IPS-18a (cell line): ENCODE results near the gene PCCA.

Experiments used
- H3K27ac ChIP-seq: one replicate; pipeline ENCODE4 v1.5.1; 2013; ENCODE audit warnings: low read length
- H3K27me3 ChIP-seq: one replicate; pipeline ENCODE4 v1.6.1; 2013; ENCODE audit warnings: mild to moderate bottlenecking, low read length; ENCODE audit not compliant: control insufficient read depth, insufficient read depth
- H3K36me3 ChIP-seq: one replicate; pipeline ENCODE4 v1.6.1; 2013; ENCODE audit warnings: low read depth, low read length; ENCODE audit not compliant: control insufficient read depth
- H3K4me1 ChIP-seq: one replicate; pipeline ENCODE4 v1.6.1; 2013; ENCODE audit warnings: low read depth, low read length; ENCODE audit not compliant: control insufficient read depth
- H3K4me3 ChIP-seq: one replicate; pipeline ENCODE4 v1.5.1; 2013; ENCODE audit warnings: low read length
- H3K9ac ChIP-seq: one replicate; pipeline ENCODE4 v1.6.1; 2013; ENCODE audit warnings: mild to moderate bottlenecking, low read length, moderate library complexity
- H3K9me3 ChIP-seq: one replicate; pipeline ENCODE4 v1.6.1; 2013; ENCODE audit warnings: low read depth, low read length; ENCODE audit not compliant: control insufficient read depth

PCCA gene

GRCh38 chr13:100440751-100441425 is 352.0 kb downstream of the PCCA start:
- no peak overlapping the region for H3K4me3 ChIP-seq
- no peaks in the 10 kb centered on the region for H3K36me3 ChIP-seq
- no peaks in the 10 kb centered on the region for H3K9me3 ChIP-seq
- peak overlapping the region; percentile 25 for H3K9ac ChIP-seq
- H3K27me3 ChIP-seq, result no peaks in the 10 kb centered on the region
- peaks cover 28% of the 10 kb centered on the region for H3K4me1 ChIP-seq
- peak overlapping the region; percentile 67 for H3K27ac ChIP-seq

- H3K27ac ChIP-seq, result no peak overlapping the region
- peaks cover 28% of the 10 kb centered on the region for H3K4me1 ChIP-seq
- no peak overlapping the region for H3K4me3 ChIP-seq
- no peaks in the 10 kb centered on the region for H3K27me3 ChIP-seq
- no peak overlapping the region for H3K9ac ChIP-seq
- no peaks in the 10 kb centered on the region for H3K9me3 ChIP-seq
- no peaks in the 10 kb centered on the region for H3K36me3 ChIP-seq
Observed at GRCh38 chr13:100442095-100442832, 353.4 kb downstream of the PCCA start.

GRCh38 chr13:100443278-100443997 is 354.5 kb downstream of the PCCA start:
- Histone ChIP-seq H3K9me3 (no peaks in the 10 kb centered on the region), H3K36me3 (no peaks in the 10 kb centered on the region), H3K4me1 (peaks cover 24% of the 10 kb centered on the region), H3K27ac (no peak overlapping the region), H3K4me3 (no peak overlapping the region), H3K27me3 (no peaks in the 10 kb centered on the region), H3K9ac (no peak overlapping the region)

- Histone ChIP-seq H3K9me3 (no peaks in the 10 kb centered on the region), H3K9ac (no peak overlapping the region), H3K27ac (no peak overlapping the region), H3K36me3 (no peaks in the 10 kb centered on the region), H3K27me3 (no peaks in the 10 kb centered on the region), H3K4me1 (peaks cover 19% of the 10 kb centered on the region), H3K4me3 (no peak overlapping the region)
Observed at GRCh38 chr13:100443998-100444328, 355.1 kb downstream of the PCCA start.

- Histone ChIP-seq H3K4me3 (no peak overlapping the region), H3K4me1 (no peaks in the 10 kb centered on the region), H3K27ac (no peak overlapping the region), H3K9ac (no peak overlapping the region), H3K9me3 (no peaks in the 10 kb centered on the region), H3K36me3 (no peaks in the 10 kb centered on the region), H3K27me3 (no peaks in the 10 kb centered on the region)
Observed at GRCh38 chr13:100447831-100448230, 358.9 kb downstream of the PCCA start.

- H3K9ac ChIP-seq, result no peak overlapping the region
- H3K27ac ChIP-seq, result no peak overlapping the region
- no peaks in the 10 kb centered on the region for H3K36me3 ChIP-seq
- H3K4me1 ChIP-seq, result no peaks in the 10 kb centered on the region
- no peaks in the 10 kb centered on the region for H3K9me3 ChIP-seq
- H3K4me3 ChIP-seq, result no peak overlapping the region
- no peaks in the 10 kb centered on the region for H3K27me3 ChIP-seq
Observed at GRCh38 chr13:100451923-100452322, 363.0 kb downstream of the PCCA start.

GRCh38 chr13:100454876-100455275 is 366.0 kb downstream of the PCCA start:
- Histone ChIP-seq H3K9me3 (no peaks in the 10 kb centered on the region), H3K9ac (no peak overlapping the region), H3K4me1 (no peaks in the 10 kb centered on the region), H3K27ac (no peak overlapping the region), H3K27me3 (no peaks in the 10 kb centered on the region), H3K4me3 (no peak overlapping the region), H3K36me3 (no peaks in the 10 kb centered on the region)

GRCh38 chr13:100458673-100459072 is 369.8 kb downstream of the PCCA start:
- no peaks in the 10 kb centered on the region for H3K9me3 ChIP-seq
- H3K4me3 ChIP-seq, result no peak overlapping the region
- H3K36me3 ChIP-seq, result no peaks in the 10 kb centered on the region
- H3K27ac ChIP-seq, result no peak overlapping the region
- H3K27me3 ChIP-seq, result no peaks in the 10 kb centered on the region
- H3K4me1 ChIP-seq, result peaks cover 17% of the 10 kb centered on the region
- H3K9ac ChIP-seq, result no peak overlapping the region

- Histone ChIP-seq H3K4me3 (no peak overlapping the region), H3K36me3 (no peaks in the 10 kb centered on the region), H3K9ac (no peak overlapping the region), H3K4me1 (peaks cover 17% of the 10 kb centered on the region), H3K27me3 (no peaks in the 10 kb centered on the region), H3K27ac (no peak overlapping the region), H3K9me3 (no peaks in the 10 kb centered on the region)
Observed at GRCh38 chr13:100459747-100460146, 370.9 kb downstream of the PCCA start.

GRCh38 chr13:100460266-100460665 is 371.4 kb downstream of the PCCA start:
- Histone ChIP-seq H3K4me3 (no peak overlapping the region), H3K4me1 (peaks cover 17% of the 10 kb centered on the region), H3K9ac (no peak overlapping the region), H3K9me3 (no peaks in the 10 kb centered on the region), H3K27ac (no peak overlapping the region), H3K27me3 (no peaks in the 10 kb centered on the region), H3K36me3 (no peaks in the 10 kb centered on the region)

- Histone ChIP-seq H3K9ac (no peak overlapping the region), H3K27ac (no peak overlapping the region), H3K9me3 (no peaks in the 10 kb centered on the region), H3K4me3 (no peak overlapping the region), H3K4me1 (peaks cover 17% of the 10 kb centered on the region), H3K36me3 (no peaks in the 10 kb centered on the region), H3K27me3 (no peaks in the 10 kb centered on the region)
Observed at GRCh38 chr13:100460791-100461190, 371.9 kb downstream of the PCCA start.
